Cardiac muscle cell (in vitro differentiated cells and primary cell): ENCODE measurements around the gene PRKG1. TPM values are rescaled to one million over a fixed set of nuclear protein-coding genes. Genes with fewer than 3 reads are reported as not detected.
A peak's percentile ranks its signal among the peaks of the same experiment; 100 is the strongest.

ENCODE experiments used
- DNase-seq, 2 donors: peaks; one replicate each; pipeline versions ENCODE4 v3.0.0 to v3.0.0-alpha.2; 2010 to 2017; ENCODE audit warnings: low read depth in 1 of 2, low spot score in 1 of 2
- H3K27ac ChIP-seq: fragments of 200-600 bp; sonication (generic); 2 replicates; pipeline ENCODE4 v1.5.1; 2016
- H3K27me3 ChIP-seq: fragments of 200-600 bp; sonication (generic); 2 replicates; pipeline ENCODE4 v1.6.0; 2016; ENCODE audit warnings: control low read depth
- H3K36me3 ChIP-seq: fragments of 200-600 bp; sonication (generic); 2 replicates; pipeline ENCODE4 v1.5.1; 2016; ENCODE audit warnings: control low read depth
- H3K4me1 ChIP-seq: fragments of 200-600 bp; sonication (generic); 2 replicates; pipeline ENCODE4 v1.8.1; 2017; ENCODE audit warnings: low read depth, mild to moderate bottlenecking, mixed run types
- H3K4me3 ChIP-seq: fragments of 200-600 bp; sonication (generic); 2 replicates; pipeline ENCODE4 v1.5.1; 2016; ENCODE audit warnings: mild to moderate bottlenecking
- H3K9me3 ChIP-seq: fragments of 200-600 bp; sonication (generic); 2 replicates; pipeline ENCODE4 v1.5.1; 2017; ENCODE audit warnings: low read depth, mild to moderate bottlenecking, control low read depth
- polyA plus RNA-seq: library from polyadenylated mRNA; unstranded; fragments of >200 nt; fragmentation: Nextera tagmentation; extraction: Ambion mirVana; gene quantifications from 2 replicates; pipeline ENCODE4 v1.2.1, GENCODE V29; 2016
- total RNA-seq: library from RNA; depleted of rRNA; stranded (reverse); fragments of >200 nt; gene quantifications from 2 replicates; pipeline ENCODE4 v1.2.3, GENCODE V29; 2016
- TF ChIP-seq, protein P1 (sequence below): IDR thresholded peaks from 2 replicates; pipeline ENCODE4 v1.5.1; 2012; ENCODE audit warnings: low read depth, mild to moderate bottlenecking, low read length

The PRKG1 gene
- total and polyA plus RNA-seq, 2 experiments from 2014 or later = 2.9 to 13.3 TPM

DNA sequence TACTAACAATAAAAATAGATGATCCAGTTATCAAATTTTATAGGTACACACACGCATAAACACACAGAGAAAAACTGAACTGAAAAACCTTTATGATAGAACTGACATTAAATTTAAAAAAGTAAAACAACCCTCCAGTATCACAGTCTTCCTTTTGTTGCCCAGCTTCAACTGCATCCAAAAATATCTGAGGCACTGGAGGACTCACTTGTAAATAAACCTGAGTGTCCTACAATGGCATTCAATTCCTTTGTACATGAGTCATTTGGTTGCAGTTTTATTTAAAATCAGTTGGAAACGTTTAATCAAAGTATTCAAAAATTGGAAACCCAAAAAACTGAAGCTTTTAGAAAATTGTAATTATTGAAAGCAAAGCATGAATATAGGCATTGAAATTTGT, 890.3 kb downstream of the PRKG1 start:
- H3K27me3 ChIP-seq = no peaks in the 10 kb centered on the region
- H3K27ac ChIP-seq = no peak overlapping the region
- no peaks in the 10 kb centered on the region for H3K9me3 ChIP-seq
- H3K4me3 ChIP-seq = no peak overlapping the region
- DNase-seq = no peak
- H3K4me1 ChIP-seq = no peaks in the 10 kb centered on the region
- H3K36me3 ChIP-seq = no peaks in the 10 kb centered on the region
- TF ChIP-seq, protein P1, sequence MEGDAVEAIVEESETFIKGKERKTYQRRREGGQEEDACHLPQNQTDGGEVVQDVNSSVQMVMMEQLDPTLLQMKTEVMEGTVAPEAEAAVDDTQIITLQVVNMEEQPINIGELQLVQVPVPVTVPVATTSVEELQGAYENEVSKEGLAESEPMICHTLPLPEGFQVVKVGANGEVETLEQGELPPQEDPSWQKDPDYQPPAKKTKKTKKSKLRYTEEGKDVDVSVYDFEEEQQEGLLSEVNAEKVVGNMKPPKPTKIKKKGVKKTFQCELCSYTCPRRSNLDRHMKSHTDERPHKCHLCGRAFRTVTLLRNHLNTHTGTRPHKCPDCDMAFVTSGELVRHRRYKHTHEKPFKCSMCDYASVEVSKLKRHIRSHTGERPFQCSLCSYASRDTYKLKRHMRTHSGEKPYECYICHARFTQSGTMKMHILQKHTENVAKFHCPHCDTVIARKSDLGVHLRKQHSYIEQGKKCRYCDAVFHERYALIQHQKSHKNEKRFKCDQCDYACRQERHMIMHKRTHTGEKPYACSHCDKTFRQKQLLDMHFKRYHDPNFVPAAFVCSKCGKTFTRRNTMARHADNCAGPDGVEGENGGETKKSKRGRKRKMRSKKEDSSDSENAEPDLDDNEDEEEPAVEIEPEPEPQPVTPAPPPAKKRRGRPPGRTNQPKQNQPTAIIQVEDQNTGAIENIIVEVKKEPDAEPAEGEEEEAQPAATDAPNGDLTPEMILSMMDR = no peak

DNA sequence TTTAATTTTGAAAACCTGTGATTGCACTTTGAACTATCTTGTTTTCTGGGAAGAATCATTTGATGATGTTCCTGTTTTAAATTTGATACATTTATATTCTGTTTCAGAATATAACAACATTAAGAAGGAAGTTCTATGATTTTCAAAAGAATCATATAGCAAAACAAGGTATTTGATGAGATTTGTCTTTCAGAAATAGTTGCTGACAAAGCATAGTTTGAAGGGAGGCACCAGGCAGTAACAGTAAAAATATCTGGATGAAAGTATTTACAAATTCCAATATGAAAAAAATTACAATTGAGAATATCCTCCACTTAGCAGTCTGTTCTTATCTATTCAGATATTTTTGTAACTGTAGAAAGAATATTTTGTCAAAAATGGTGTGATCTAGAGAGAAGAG, 891.2 kb downstream of the PRKG1 start:
- no peaks in the 10 kb centered on the region for H3K27me3 ChIP-seq
- no peak overlapping the region for H3K4me3 ChIP-seq
- no peak for DNase-seq
- H3K4me1 ChIP-seq = no peaks in the 10 kb centered on the region
- no peak overlapping the region for H3K27ac ChIP-seq
- no peaks in the 10 kb centered on the region for H3K9me3 ChIP-seq
- TF ChIP-seq, protein P1 = no peak
- no peaks in the 10 kb centered on the region for H3K36me3 ChIP-seq

DNA sequence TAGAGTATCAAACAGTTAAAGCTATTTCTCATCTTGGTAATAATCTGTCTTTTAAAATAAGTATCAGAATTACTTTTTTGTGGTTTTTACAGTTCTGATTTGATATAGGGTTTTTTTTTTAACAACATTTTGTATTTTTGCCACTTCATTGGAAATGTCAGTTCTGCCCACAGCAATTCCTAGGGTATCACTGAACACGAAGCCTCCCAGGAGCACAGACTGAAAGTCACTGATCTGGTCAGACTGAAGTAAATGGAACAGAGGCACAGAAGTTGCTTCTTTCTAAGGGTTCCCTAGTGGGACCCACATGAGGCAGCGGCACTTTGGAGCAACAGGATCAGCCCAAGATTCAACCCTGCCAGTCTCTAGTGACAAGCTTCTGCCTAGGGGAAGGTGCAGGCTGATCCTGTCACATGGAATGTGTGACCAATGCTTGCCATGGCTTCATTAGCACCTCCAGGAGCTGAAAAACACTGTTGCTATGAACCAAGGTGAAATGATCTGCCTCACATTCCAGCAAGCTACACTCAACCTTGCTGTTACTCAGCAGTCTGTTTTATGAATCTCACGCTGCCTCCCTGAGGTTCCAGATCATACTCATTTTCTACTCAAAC, 898.6 kb downstream of the PRKG1 start:
- H3K4me1 ChIP-seq = no peaks in the 10 kb centered on the region
- H3K9me3 ChIP-seq = no peaks in the 10 kb centered on the region
- H3K27me3 ChIP-seq = no peaks in the 10 kb centered on the region
- DNase-seq = peak in 1 of 2 donors; percentile 1
- no peaks in the 10 kb centered on the region for H3K36me3 ChIP-seq
- H3K27ac ChIP-seq = no peak overlapping the region
- TF ChIP-seq, protein P1 = no peak
- no peak overlapping the region for H3K4me3 ChIP-seq

DNA sequence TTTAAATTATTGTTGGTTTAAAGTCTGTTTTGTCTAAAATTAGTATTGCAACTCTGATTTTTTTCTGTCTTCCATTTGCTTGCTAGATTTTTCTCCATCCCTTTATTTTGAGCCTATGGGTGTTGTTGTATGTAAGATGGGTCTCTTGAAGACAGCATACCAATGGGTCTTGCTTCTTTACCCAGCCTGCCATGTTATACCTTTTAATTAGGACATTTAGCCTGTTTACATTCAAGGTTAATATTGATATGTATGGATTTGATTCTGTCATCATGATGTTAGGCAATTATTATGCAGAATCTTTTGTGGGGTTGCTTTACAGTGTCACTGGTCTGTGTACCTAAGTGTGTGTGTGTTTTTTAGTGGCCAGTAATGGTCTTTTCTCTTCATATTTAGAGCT, 906.5 kb downstream of the PRKG1 start:
- TF ChIP-seq, protein P1 = no peak
- no peak for DNase-seq
- Histone ChIP-seq H3K27me3 (no peaks in the 10 kb centered on the region), H3K27ac (no peak overlapping the region), H3K4me3 (no peak overlapping the region), H3K36me3 (no peaks in the 10 kb centered on the region), H3K9me3 (no peaks in the 10 kb centered on the region), H3K4me1 (no peaks in the 10 kb centered on the region)

DNA sequence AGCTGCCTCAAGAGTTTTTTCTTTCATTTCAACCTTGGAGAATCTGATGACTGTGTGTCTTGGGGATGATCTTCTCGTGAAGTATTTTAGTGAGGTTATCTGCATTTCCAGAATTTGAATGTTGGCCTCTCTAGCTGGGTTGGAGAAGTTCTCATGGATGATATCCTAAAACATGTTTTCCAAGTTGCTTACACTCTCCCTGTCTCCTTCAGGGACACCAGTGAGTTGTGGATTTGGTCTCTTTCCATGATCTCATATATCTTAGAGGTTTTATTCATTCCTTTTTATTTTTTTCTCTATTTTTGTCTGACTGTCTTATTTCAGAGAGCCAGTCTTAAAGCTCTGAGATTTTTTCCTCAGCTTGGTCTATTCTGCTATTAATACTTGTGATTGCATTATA, 907.4 kb downstream of the PRKG1 start:
- no peaks in the 10 kb centered on the region for H3K4me1 ChIP-seq

More for the DNA sequence above, 907.4 kb downstream of the PRKG1 start:
- Histone ChIP-seq H3K4me3 (no peak overlapping the region), H3K27me3 (no peaks in the 10 kb centered on the region), H3K27ac (no peak overlapping the region), H3K9me3 (no peaks in the 10 kb centered on the region), H3K36me3 (no peaks in the 10 kb centered on the region)
- no peak for DNase-seq
- TF ChIP-seq, protein P1 = no peak
